Peyer's patch (tissue), 4 donors: Measurements from ENCODE around the gene RFX2.

ENCODE experiments used
- POLR2A ChIP-seq, 2 donors: fragments of 450-650 bp; IDR thresholded peaks; one replicate each; pipeline ENCODE4 v1.5.1; 2017; ENCODE audit warnings: antibody characterized with exemption in 2 of 2, mild to moderate bottlenecking in 2 of 2, moderate library complexity in 2 of 2
- TF ChIP-seq, protein P1 (sequence below), 6 experiments: fragments of 450-650 bp in 4 of 6; fragments of 200-600 bp in 2 of 6; sonication (generic) in 1 of 6; IDR thresholded peaks; one replicate each; pipeline ENCODE4 v1.5.1; 2017 to 2019; ENCODE audit warnings: antibody characterized with exemption in 6 of 6, mild to moderate bottlenecking in 3 of 6, moderate library complexity in 1 of 6

DNA sequence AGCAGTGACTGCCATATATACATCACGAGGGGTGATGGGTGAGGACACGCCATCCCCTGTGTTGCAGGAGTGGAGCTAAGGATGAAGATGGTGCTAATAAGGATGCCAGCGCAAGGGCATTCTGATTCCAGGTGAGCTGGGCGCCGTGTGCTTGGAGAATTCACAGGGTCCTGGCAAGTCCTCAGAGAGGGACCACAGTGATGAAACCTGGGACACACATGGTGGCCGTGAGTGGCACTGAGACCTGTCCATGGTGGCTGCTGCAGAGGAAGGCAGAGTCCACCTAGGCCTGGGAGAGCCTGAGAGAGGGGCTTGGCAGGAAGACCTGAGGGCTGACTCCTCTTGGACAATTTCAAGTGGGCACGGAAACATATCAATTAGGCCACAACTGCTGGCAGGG, 65.2 kb downstream of the RFX2 start:
- TF ChIP-seq, protein P1, sequence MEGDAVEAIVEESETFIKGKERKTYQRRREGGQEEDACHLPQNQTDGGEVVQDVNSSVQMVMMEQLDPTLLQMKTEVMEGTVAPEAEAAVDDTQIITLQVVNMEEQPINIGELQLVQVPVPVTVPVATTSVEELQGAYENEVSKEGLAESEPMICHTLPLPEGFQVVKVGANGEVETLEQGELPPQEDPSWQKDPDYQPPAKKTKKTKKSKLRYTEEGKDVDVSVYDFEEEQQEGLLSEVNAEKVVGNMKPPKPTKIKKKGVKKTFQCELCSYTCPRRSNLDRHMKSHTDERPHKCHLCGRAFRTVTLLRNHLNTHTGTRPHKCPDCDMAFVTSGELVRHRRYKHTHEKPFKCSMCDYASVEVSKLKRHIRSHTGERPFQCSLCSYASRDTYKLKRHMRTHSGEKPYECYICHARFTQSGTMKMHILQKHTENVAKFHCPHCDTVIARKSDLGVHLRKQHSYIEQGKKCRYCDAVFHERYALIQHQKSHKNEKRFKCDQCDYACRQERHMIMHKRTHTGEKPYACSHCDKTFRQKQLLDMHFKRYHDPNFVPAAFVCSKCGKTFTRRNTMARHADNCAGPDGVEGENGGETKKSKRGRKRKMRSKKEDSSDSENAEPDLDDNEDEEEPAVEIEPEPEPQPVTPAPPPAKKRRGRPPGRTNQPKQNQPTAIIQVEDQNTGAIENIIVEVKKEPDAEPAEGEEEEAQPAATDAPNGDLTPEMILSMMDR (IDR thresholded peaks at IDR 0.05) = no peak
- no peak for TF ChIP-seq POLR2A (IDR thresholded peaks at IDR 0.05)
